CD14-positive monocyte (primary cell): Measurements from ENCODE around the gene SRGAP2C. TPM values are rescaled to one million over a fixed set of nuclear protein-coding genes. Genes with fewer than 3 reads are reported as not detected.
"Not testable (repeated sequence)": the region's sequence is repeated elsewhere in the genome, so short reads cannot be mapped to it uniquely, and the experiment has no call there.

Source experiments
- DNase-seq, 3 donors: peaks; one replicate each; pipeline ENCODE4 v3.0.0-alpha.2; 2011 to 2022
- H2AFZ ChIP-seq: 2 replicates; pipeline ENCODE4 v1.6.0; 2012; ENCODE audit warnings: mild to moderate bottlenecking, low read depth, low read length, inconsistent platforms; ENCODE audit not compliant: insufficient read depth, poor library complexity, severe bottlenecking
- H3K27ac ChIP-seq, 2 donors: 1 replicate in 1 of 2; 2 replicates in 1 of 2; pipeline ENCODE4 v1.5.1; 2012 to 2013; ENCODE audit warnings: low read length in 2 of 2, control low read depth in 1 of 2, inconsistent platforms in 1 of 2, low read depth in 1 of 2, mild to moderate bottlenecking in 1 of 2
- H3K27me3 ChIP-seq, 2 donors: one replicate each; pipeline versions ENCODE4 v1.6.0 to v1.6.1; 2011 to 2013; ENCODE audit warnings: low read length in 2 of 2; ENCODE audit not compliant: control insufficient read depth in 2 of 2, insufficient read depth in 2 of 2
- H3K36me3 ChIP-seq, 2 donors: replicated peaks in 1 of 2; 1 replicate in 1 of 2; 2 replicates in 1 of 2; pipeline versions ENCODE4 v1.5.1 to v1.6.1; 2012 to 2013; ENCODE audit warnings: low read length in 2 of 2, control low read depth in 1 of 2, inconsistent platforms in 1 of 2, mild to moderate bottlenecking in 1 of 2; ENCODE audit not compliant: insufficient read depth in 2 of 2, control insufficient read depth in 1 of 2
- H3K4me1 ChIP-seq, 2 donors: 1 replicate in 1 of 2; 2 replicates in 1 of 2; pipeline versions ENCODE4 v1.5.1 to v1.6.1; 2012 to 2013; ENCODE audit warnings: low read length in 2 of 2, control low read depth in 1 of 2, inconsistent platforms in 1 of 2, mild to moderate bottlenecking in 1 of 2, moderate library complexity in 1 of 2; ENCODE audit not compliant: insufficient read depth in 2 of 2, control insufficient read depth in 1 of 2
- H3K4me2 ChIP-seq: replicated peaks from 2 replicates; pipeline ENCODE3; 2012; ENCODE audit warnings: low read length, moderate library complexity, mild to moderate bottlenecking; ENCODE audit not compliant: poor library complexity, severe bottlenecking; ENCODE audit errors: extremely low read depth
- H3K4me3 ChIP-seq, 3 experiments: fragments of 200-600 bp in 1 of 3; sonication (generic) in 1 of 3; replicated peaks in 1 of 3; 1 replicate in 2 of 3; 2 replicates in 1 of 3; pipeline ENCODE4 v1.5.1; 2011 to 2013; ENCODE audit warnings: low read length in 3 of 3, mild to moderate bottlenecking in 3 of 3, control low read depth in 2 of 3, low read depth in 2 of 3, inconsistent platforms in 1 of 3, moderate library complexity in 1 of 3
- H3K79me2 ChIP-seq: 2 replicates; pipeline ENCODE4 v1.6.0; 2012; ENCODE audit warnings: mild to moderate bottlenecking, control low read depth, inconsistent platforms, low read length, moderate library complexity; ENCODE audit not compliant: insufficient read depth
- H3K9ac ChIP-seq: 2 replicates; pipeline ENCODE4 v1.6.0; 2017; ENCODE audit warnings: low read length, mild to moderate bottlenecking; ENCODE audit not compliant: insufficient read depth, poor library complexity, severe bottlenecking
- H3K9me3 ChIP-seq, 2 donors: replicated peaks in 1 of 2; 1 replicate in 1 of 2; 2 replicates in 1 of 2; pipeline versions ENCODE4 v1.5.1 to v1.6.1; 2012 to 2013; ENCODE audit warnings: low read length in 2 of 2, control low read depth in 1 of 2; ENCODE audit not compliant: control insufficient read depth in 1 of 2, insufficient read depth in 1 of 2
- H4K20me1 ChIP-seq: 2 replicates; pipeline ENCODE4 v1.6.0; 2012; ENCODE audit warnings: mild to moderate bottlenecking, low read length, control low read depth, moderate library complexity; ENCODE audit not compliant: insufficient read depth
- H3K27ac Mint-ChIP-seq, 7 donors: one replicate each; pipeline ENCODE4 v1.8.0; 2020; ENCODE audit warnings: mild to moderate bottlenecking in 7 of 7, mixed read lengths in 7 of 7, moderate library complexity in 6 of 7, inconsistent platforms in 2 of 7
- H3K27me3 Mint-ChIP-seq, 3 donors: one replicate each; pipeline ENCODE4 v1.8.0; 2021 to 2022; ENCODE audit warnings: low read depth in 3 of 3, mild to moderate bottlenecking in 3 of 3, mixed read lengths in 3 of 3, moderate library complexity in 3 of 3, inconsistent platforms in 1 of 3
- H3K36me3 Mint-ChIP-seq, 2 donors: one replicate each; pipeline ENCODE4 v1.8.0; 2020; ENCODE audit warnings: mixed read lengths in 2 of 2, inconsistent platforms in 1 of 2, mild to moderate bottlenecking in 1 of 2
- H3K4me1 Mint-ChIP-seq: one replicate; pipeline ENCODE4 v1.8.0; 2020; ENCODE audit warnings: mild to moderate bottlenecking, mixed read lengths
- H3K4me3 Mint-ChIP-seq, 2 donors: one replicate each; pipeline ENCODE4 v1.8.0; 2020; ENCODE audit warnings: mild to moderate bottlenecking in 2 of 2, mixed read lengths in 2 of 2, moderate library complexity in 1 of 2
- H3K9me3 Mint-ChIP-seq, 7 donors: one replicate each; pipeline ENCODE4 v1.8.0; 2020 to 2022; ENCODE audit warnings: mixed read lengths in 7 of 7, mild to moderate bottlenecking in 6 of 7, moderate library complexity in 6 of 7, inconsistent platforms in 2 of 7
- WGBS: methylation state at CpG from one replicate; pipeline ENCODE4 v1.1.5; 2013; ENCODE audit warnings: missing lambda C conversion rate; ENCODE audit not compliant: insufficient coverage; 5-methylcytosine and 5-hydroxymethylcytosine counted together
- intact Hi-C, 2 donors: fragments of 100-400 bp; cut with micrococcal nuclease; formaldehyde crosslinking; loops; one replicate each; pipeline versions ENCODE4 v1.15.0 to v1.15.1; 2023
- polyA plus RNA-seq, 3 donors: library from polyadenylated mRNA; depleted of rRNA in 1 of 3; unstranded in 2 of 3; stranded (reverse) in 1 of 3; fragments of 300-500 nt in 2 of 3; fragments of >200 nt in 1 of 3; fragmentation: Illumina TruSeq in 2 of 3; gene quantifications; 1 replicate in 2 of 3; 2 replicates in 1 of 3; pipeline ENCODE4 v1.2.3, GENCODE V29; 2012 to 2021

SRGAP2C gene
- polyA plus RNA-seq, 3 donors, result 3.7 to 13.5 (median 5.4) TPM

GRCh38 chr1:121207328-121207727, 22.6 kb downstream of the SRGAP2C start:
- H3K79me2 ChIP-seq, H4K20me1 ChIP-seq, H3K36me3 ChIP-seq, H3K9ac ChIP-seq, intact Hi-C loops, H3K4me3 ChIP-seq, H3K27me3 ChIP-seq, H3K27ac Mint-ChIP-seq, H3K9me3 ChIP-seq, H2AFZ ChIP-seq, H3K4me2 ChIP-seq, H3K27me3 Mint-ChIP-seq, H3K27ac ChIP-seq, H3K4me1 ChIP-seq, H3K4me1 Mint-ChIP-seq, H3K36me3 Mint-ChIP-seq, DNase-seq, H3K4me3 Mint-ChIP-seq, H3K9me3 Mint-ChIP-seq: not testable (repeated sequence)
- WGBS, result no CpG with 5 or more reads among the region's 2 CpGs

GRCh38 chr1:121208375-121208774, 23.6 kb downstream of the SRGAP2C start:
- H3K27ac ChIP-seq, H3K4me3 Mint-ChIP-seq, H4K20me1 ChIP-seq, H3K36me3 ChIP-seq, H2AFZ ChIP-seq, intact Hi-C loops, H3K9ac ChIP-seq, H3K79me2 ChIP-seq, H3K36me3 Mint-ChIP-seq, H3K27me3 ChIP-seq, H3K4me2 ChIP-seq, H3K4me1 Mint-ChIP-seq, H3K27ac Mint-ChIP-seq, H3K9me3 ChIP-seq, H3K27me3 Mint-ChIP-seq, H3K4me3 ChIP-seq, DNase-seq, H3K9me3 Mint-ChIP-seq, H3K4me1 ChIP-seq: not testable (repeated sequence)
- WGBS, result no CpG with 5 or more reads among the region's 6 CpGs

GRCh38 chr1:121210778-121211177, 26.0 kb downstream of the SRGAP2C start:
- intact Hi-C loops, H3K4me2 ChIP-seq, H3K4me1 ChIP-seq, H2AFZ ChIP-seq, H3K9me3 ChIP-seq, H3K27me3 Mint-ChIP-seq, H3K36me3 Mint-ChIP-seq, H3K27me3 ChIP-seq, H3K79me2 ChIP-seq, H3K4me3 ChIP-seq, H3K27ac ChIP-seq, H3K4me3 Mint-ChIP-seq, H3K4me1 Mint-ChIP-seq, DNase-seq, H3K27ac Mint-ChIP-seq, H3K9me3 Mint-ChIP-seq, H3K36me3 ChIP-seq, H4K20me1 ChIP-seq, H3K9ac ChIP-seq: not testable (repeated sequence)
- no CpG with 5 or more reads among the region's 2 CpGs for WGBS

- H2AFZ ChIP-seq, H3K9me3 Mint-ChIP-seq, H3K36me3 Mint-ChIP-seq, H3K27me3 ChIP-seq, H3K4me3 Mint-ChIP-seq, H3K36me3 ChIP-seq, H3K27ac Mint-ChIP-seq, intact Hi-C loops, H3K9ac ChIP-seq, H3K27me3 Mint-ChIP-seq, H4K20me1 ChIP-seq, H3K4me3 ChIP-seq, H3K4me1 Mint-ChIP-seq, H3K27ac ChIP-seq, DNase-seq, H3K4me1 ChIP-seq, H3K4me2 ChIP-seq, H3K9me3 ChIP-seq: not testable (repeated sequence)
- WGBS, result no CpG with 5 or more reads among the region's 9 CpGs
- H3K79me2 ChIP-seq, result peaks cover 12% of the 10 kb centered on the region
Measured at GRCh38 chr1:121213491-121213890, 28.7 kb downstream of the SRGAP2C start.
